Stromal cell of bone marrow (primary cell): ENCODE results near the gene NAA16.
A peak's percentile ranks its signal among the peaks of the same experiment; 100 is the strongest.
"Not testable (repeated sequence)": the region's sequence is repeated elsewhere in the genome, so short reads cannot be mapped to it uniquely, and the experiment has no call there.

ENCODE experiments used
- DNase-seq: peaks from one replicate; pipeline ENCODE4 v3.0.0-alpha.2; 2012; ENCODE audit warnings: low read depth

The NAA16 gene

DNA sequence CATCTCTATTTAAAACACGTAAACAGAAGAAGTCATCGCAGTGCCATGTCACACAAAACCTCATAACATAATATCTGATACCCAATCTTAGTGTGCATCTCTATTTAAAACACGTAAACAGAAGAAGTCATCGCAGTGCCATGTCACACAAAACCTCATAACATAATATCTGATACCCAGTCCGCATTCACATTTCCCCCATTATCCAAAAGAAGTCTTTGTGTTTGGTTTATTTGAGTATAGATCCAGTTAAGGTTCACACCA, 45.2 kb downstream of the NAA16 start:
- DNase-seq, result not testable (repeated sequence)

DNA sequence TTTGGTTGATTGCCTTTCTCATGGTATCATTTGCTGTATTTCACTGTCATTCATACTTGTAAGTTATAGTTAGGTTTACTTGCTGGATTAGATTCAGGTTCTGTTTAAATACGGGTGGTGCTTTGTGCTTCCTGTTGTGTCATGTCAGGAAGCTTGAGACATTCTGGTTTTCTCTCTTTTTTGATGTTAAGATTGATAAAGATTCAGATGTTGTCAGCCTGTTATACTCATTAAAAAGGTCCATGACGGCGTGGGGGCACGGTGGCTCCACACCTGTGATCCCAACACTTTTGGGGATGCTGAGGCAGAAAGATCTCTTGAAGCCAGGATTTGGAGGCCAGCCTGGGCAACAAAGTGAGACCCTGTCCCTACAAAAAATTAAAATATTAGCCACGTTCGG, 45.7 kb downstream of the NAA16 start:
- DNase-seq, result no peak

DNA sequence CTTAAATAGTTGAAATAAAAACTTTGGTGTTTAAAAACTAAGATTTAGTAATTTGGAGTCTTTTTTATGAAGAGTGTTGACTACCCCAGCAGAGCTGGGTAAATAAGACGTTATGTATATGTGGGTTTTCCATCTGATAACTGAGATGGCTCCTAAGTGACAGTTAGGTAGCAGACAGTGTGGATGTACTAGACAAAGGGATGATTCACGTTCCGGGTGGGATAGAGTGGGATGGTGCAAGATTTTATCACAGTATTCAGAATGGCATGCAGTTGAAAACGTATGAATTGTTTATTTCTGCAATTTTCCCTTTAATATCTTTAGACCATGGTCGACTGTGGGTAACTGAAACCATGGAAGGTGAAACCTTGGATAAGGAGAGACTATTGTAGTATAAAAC, 50.4 kb downstream of the NAA16 start:
- DNase-seq, result no peak

DNA sequence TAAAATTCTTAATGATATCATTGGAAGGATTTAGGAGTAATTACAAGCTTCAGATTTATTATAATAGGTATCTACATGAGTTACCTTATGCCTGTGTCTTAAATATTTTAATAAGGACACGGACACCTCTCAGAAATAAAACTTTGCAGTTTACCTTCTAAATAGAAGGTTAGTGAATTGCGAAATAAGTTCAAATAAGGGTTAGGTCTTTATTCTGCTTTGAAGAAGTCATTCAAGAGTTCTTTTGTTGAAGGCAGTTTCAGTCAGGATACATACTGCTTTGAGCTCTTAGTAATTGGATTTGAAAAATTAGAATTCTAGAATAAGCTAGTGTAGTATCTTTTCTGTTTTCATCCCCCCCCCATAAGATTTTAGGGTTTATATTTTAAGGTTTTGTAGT, 53.0 kb downstream of the NAA16 start:
- DNase-seq, result no peak

DNA sequence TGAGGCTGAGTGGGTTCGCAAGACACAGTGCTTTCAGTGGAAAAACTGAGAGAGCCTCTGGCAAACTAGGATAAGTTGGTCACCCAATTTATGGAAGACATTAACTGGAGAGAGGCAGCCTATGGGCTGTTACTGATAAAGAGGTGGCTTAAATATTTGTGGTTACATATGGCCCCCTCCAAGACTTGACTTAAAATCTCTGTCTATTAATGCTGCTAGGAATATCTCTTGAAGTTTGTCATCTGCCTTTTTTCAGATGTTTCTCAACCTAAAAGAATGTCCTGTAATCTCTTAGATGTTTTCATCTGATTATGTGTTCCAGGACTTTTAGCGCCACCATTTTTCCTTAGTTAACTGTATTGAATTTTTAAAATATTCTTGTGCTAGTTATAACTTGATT, 54.6 kb downstream of the NAA16 start:
- DNase-seq, result no peak

DNA sequence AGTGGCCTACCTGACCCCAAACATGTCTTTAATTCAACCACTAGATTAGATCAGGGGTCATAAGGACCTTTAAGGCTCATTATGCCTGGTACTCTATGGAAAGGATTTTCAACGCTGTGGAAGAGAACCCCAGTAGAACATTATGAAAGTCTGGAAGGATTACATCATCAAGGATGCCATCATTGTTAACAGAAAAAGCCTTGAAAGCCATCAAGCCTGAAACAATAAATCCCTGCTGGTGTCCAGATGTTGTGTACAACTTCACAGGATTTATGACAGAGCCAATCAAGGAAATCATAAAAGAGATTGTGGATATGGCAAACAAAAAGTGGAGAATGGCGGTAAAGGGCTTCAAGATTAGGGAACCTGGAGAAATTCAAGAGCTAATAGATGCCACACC, 59.7 kb downstream of the NAA16 start:
- DNase-seq, result no peak

DNA sequence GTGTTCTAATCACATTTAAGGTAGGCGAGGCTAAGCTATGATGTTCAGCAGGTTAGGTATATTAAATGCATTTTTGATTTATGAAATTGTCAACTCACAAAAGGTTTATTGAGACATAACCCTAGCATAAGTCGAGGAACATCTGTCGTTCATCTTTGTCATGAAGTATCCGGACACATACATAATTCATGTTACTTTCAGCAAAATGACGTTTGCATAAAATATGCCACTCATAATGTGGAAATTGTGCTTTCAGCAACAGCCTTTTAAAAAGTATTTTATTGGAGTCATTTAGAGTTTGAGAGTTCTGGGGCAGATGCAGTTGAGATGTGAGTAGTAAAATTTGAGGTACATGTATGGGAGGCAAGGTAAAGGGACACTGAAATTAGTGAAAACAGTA, 66.4 kb downstream of the NAA16 start:
- no peak for DNase-seq

DNA sequence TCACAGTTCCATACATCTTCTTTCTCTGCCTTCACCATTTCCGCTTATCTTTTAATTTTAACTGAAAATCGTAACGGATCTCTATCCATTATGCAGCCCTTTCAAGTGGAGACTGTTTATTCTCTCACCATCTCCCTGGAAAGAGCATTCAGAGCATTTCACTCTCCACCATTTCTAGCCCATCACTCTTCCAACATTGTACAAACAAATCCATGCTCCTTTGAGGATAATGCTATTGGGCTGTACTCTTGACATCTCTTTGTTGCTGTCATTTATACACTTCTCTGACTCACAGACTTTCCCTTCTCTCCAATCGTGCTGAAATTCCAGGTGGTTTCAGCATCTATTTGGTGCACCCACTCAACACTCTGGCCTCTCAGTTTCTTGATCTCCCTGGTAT, 71.4 kb downstream of the NAA16 start:
- no peak for DNase-seq

DNA sequence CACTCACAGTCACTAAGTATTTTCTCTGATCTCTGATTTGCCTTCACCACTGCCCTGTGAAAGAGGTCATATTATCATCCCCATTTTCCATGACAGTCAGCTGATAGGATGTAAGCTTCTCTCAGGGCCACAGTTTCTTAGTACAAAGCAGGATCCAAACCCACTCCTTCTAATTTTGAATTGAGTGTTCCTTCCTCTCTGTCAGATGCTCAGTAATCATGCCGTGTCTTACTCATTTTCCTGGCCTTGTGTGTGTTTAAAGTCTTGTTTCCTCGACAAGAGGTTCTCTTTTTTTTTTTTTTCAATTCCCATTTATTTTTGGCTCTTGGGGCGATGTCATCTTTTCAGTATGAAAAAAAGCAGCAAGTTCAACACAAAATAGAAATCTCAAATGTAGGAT, 72.3 kb downstream of the NAA16 start:
- DNase-seq, result peak; percentile 36

DNA sequence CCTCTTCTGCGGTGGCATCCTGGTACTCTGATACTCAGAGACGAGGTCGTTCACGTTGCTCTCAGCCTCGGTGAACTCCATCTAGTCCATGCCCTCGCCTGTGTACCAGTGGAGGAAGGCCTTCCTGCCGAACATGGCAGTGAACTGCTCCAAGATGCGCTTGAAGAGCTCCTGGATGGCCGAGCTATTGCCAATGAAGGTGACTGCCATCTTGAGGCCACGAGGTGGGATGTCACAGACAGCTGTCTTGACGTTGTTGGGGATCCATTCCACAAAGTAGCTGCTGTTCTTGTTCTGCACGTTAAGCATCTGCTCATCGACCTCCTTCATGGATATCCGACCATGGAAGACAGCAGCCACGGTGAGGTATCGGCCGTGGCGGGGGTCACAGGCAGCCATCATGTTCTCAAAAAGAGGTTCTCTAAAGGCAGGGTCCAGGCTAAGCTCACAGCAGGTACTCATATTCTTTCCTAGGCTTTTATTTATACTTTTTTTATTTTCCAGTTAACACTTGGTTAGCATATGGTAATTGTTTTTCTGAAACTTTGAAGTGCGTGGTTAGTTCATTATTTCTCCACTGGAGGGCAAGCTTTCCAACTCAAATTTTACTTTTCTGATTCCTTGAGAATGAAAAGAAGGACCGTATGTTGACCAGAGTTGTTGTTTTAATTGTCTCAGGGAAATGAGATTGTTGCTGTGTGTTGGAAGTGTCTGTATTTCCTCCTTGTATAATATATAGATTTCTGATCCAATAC, 73.9 kb downstream of the NAA16 start:
- DNase-seq, result no peak

DNA sequence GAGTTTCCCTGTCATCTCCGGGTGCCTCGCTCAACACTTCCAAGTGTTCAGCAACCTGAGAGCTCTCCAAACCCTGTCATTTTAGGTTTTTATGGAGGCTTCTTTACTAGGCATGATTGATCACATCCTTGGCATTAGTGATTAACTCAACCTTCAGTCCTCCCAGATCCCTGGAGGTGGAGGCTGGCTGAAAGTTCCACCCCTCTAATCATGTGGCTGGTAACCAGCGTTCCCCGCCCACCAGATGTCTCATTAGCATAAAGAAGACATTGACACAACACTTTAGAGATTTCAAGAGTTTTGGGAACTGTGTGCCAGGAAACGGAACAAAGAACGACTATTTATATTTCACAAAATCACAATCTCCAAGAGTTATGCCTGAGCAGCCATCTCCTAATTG, 75.1 kb downstream of the NAA16 start:
- no peak for DNase-seq

DNA sequence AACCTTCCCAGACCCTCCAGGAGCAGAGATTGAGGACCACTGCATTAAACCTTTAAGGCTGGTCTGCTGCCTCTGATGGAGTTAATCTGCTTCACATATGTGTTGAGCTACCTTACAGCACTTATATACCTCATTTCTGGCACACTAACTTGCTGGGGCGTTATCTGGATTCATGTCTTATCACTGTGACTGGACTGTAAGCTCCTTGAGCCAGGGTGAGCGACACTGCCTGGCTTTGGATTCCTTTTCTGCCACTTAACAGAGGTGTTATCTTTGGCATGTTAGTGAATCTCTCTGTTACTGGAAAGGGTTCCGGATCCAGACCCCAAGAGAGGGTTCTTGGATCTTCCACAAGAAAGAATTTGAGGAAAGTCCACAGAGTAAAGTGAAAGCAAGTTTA, 76.5 kb downstream of the NAA16 start:
- DNase-seq, result no peak

DNA sequence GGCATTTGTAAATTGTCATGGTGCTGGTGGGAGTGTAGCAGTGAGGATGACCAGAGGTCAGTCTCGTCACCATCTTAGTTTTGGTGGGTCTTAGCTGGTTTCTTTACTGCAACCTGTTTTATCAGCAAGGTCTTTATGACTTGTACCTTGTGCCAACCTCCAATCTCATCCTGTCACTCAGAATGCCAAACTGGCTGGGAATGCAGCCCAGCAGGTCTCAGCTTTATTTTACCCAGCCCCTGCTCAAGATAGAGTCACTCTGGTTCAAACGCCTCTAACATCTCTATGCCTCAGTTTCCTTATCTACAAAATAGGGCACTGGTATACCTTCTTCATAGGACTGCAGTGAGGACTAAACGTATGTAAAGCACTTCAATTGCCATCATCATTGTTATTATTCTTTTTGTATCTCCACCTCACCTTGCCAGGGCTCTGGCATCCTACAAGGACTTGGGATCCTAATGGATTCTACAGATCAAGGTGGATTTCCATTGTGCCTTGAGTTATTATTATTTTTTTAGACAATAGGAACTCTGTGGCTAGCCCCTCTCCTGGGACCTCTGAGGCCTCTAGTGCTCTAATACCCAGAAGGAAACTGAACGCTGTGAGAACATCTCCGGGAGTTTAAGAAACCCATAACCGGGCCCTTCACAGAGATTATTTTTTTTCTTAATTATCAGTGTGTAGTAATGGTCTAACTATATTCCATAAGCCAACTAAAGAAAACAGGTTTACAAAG, 77.2 kb downstream of the NAA16 start:
- DNase-seq, result no peak

DNA sequence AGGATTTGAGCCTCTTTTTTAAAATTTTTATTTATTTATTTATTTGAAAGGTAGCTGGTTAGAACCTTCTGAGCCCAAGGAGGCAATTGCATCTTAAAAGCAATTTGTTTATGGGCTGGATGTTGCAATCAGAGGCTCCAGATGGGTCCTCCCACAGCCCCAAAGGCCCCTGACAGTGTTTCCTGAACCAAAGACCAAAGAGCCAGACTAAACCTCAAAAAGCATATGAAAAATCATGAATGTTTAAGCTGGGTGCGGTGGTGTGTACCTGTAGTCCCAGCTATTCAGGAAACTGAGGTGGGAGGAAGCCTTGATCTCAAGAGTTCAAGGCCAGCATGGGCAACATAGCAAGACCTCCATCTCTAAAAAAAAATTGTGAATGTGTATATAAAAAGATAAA, 78.5 kb downstream of the NAA16 start:
- DNase-seq, result no peak

DNA sequence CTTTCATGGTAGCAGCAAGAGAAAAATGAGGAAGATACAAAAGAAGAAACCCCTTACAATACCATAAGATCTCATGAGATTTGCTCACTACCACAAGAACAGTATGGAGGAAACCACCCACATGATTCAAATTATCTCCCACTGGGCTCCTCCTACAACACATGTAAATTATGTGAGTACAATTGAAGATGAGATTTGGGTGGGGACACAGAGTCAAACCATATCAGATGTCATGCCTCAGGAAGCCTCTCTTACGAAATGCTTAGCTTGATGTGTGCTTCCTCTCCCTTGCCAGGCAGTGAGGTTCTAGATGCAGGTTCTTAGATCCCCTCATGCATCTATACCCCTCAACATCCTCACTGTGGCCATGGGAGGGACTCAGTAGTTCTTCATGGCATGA, 83.1 kb downstream of the NAA16 start:
- no peak for DNase-seq

DNA sequence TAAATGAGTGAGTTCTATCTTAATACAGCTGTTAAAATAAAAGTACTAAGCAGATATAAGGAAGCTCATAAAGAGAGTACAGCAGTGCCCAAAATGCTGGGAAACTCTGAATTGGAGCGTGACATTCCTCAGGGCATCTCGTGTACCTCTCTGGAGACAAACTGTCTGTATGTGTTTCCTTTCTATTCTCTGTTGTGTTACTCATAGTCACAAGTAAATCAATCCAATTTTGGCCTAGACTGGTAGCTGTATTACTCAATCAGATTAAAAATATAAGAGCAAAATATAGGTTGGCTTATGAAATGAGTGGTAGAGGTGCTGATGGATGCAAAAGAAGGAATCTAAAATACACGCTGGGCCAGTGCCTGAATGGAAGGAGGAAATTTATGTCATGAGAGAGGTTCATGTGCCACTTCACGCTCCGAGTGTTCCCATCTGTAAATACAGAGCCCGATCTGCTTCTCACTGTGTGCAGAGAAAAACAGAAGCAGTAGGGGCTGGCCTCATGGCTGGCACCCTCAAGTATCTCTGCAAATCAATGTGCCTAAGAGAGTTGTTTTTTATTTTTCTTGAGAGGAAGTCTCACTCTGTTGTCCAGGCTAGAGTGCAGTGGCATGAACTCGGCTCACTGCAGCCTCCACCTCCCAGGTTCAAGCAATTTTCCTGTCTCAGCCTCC, 87.6 kb downstream of the NAA16 start:
- peak; percentile 31 for DNase-seq

DNA sequence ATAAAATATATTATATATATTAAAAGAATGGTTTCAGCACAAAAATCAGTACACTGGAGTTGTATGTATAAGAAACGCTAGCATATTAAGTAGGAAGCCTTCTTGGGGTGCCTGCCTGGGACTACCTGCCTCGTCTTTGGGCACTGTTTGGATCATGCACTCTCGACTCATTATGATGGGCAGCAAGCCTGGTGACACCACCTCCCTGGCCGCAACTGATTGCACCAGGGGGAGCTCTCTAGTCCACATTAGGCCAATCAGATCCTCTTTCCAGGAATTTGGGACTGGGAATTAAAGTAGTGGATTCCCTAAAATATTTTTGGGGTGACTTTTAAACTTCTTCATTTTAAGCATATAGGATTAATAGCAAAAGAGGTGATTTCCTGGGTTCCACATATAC, 90.3 kb downstream of the NAA16 start:
- no peak for DNase-seq

DNA sequence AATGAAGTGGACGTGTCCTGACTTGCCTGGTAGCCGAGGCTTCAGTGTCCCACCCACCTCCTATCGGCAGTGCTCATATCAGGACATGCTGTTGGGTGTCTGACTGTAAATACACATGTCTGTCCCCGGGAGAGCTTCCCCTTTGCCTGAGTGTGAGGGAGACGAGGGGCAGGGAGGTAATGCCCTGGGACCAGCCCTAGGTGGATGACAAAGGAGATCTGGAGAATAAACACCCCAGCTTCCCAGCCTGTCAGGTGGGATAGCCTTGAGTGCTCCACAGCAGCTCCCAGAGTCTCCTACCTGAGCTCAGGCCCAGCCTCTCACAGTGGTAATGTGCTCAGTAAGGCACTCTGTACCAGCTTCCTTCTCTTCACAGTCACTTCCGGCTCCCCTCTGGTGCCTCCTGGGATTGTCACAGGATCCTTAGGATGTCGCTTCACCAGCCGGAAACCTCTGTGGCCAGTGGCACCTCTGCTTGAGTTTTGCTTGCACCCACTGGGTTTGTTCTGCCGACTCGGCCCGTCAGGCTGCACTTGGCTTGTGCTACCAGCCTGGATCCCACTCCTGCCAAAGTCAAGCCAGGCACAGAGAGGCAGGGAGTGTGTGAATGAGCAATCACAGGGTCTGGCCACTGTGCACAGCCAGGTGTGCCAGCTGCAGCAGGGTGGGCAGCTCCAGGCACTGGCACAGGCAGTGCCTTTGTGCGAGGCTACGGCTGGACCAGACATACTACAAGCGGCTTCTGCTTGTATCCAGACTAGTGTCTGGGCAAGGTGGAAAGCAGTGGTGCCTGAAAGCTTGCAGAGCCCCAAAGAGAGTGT, 91.8 kb downstream of the NAA16 start:
- DNase-seq, result no peak

DNA sequence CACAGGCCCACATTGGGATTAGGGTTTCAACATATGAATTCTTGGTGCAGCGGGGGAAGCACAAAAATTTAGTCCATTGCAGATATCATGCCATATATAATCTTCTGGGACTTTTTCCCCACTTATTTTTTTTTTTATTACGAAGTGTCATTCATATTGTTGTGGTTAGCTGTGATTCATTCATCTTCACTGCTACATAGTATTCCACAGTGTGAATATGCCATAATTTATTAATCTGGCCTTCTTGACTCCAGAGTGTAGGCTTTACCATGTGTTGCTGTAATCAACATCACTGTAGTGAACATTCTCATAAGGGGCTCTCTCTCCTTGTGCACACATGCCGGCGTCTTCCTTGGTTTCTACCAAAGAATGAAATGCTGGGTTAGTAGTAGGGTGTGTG, 92.9 kb downstream of the NAA16 start:
- DNase-seq, result no peak

DNA sequence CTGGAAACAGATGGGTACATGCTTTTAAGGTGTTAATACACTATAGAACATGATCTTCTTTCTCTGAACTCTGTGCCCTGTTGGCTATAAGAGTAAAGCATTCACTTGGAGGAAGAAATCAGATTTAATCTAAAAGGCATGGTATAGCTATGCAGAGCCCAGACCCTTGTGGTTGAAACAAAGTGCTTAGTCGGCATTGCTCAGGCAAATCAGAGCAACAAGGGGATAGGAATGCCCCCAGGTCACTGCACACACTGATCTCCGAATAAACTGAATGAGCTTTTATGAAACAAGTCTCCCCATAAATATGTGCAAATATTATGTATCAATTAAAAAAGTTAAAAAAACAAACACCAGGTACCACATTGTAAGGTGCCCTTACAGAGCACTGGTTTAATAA, 94.3 kb downstream of the NAA16 start:
- DNase-seq, result no peak

DNA sequence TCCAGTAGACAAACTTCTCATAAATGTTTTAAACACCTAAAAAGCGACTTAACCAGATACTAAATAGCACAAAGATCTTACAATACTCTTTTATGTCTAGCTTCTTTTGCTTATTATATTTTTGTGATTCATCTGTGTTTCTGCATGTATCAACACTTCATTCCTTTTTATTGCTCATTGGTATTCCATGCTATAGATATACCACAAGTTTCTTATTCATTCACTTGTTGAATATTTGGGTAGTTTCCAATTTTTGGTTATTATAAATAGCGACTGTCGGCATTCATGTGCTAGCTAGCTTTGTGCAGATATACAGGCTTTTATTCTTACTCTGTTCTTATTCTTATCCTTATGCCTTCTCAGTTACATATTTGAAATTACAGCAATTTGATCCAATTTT, 96.3 kb downstream of the NAA16 start:
- DNase-seq, result no peak

DNA sequence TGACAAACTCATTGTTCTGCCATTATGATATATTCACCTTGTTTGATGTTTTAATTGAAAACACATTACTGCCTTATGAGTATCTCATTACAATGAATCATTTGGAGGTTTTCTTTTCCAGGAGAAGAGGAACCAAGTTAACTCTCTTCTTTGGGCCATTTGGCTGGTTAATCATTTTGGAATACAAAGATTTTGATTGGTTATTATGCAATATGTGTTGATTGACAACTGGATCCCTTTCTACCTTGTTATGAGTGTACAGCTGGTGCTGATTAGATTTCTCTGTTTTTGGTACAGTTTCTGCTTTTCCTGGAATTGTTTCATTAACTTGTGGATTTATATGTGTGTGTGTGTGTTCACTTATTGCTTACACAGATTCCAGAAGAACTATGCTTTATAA, 97.1 kb downstream of the NAA16 start:
- DNase-seq, result no peak

DNA sequence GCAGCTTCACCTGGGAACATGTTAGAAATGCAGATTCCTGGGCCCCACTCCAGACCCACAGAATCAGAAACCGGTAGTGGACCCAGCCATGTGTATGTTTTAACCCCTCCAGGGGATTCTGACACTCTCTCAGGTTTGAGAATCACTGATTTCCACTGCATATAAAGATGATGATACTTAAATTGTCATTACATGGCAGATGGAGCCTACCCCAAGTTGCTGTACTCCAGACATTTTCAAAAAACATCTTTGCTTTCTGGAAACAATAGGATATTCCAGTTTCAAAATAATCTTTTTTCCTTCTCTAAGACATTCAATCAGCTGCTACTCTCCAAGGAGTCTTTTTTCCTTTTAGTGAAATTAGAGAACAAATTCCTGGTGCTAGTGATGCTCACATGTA, 97.7 kb downstream of the NAA16 start:
- DNase-seq, result no peak
